ENCODE results near the gene ARL4D.

Gene ARL4D

DNA sequence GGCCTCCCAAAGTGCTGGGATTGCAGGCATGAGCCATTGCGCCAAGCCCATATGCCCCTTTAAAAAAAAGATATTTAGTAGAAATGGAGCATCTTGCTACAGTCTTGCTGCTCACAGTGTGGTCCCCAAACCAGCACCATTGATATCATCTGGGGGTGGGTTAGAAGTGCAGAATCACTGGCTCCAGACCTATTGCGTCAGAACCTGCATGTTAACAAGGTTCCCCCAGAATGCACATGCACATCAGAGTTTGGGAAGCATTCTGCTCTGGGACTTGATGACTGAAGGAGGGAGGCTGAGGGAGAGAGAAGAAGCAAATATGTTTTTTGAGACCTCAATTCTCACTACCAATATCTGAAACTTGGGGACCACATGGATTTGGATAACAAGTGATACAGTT, 16.0 kb upstream of the ARL4D start:
- Histone ChIP-seq H3K4me3 (ENCODE audit: low read length) (no peak overlapping the region), H3K9me3 (replicated peaks; ENCODE audit: insufficient read depth, low read length) (no peaks in the 10 kb centered on the region), H4K20me1 (ENCODE audit: insufficient read depth, low read length) (no peaks in the 10 kb centered on the region), H3K9me2 (replicated peaks; ENCODE audit: insufficient read depth, low read length) (no peaks in the 10 kb centered on the region), H3K79me2 (ENCODE audit: low read length) (no peaks in the 10 kb centered on the region), H3K4me1 (ENCODE audit: low read length) (no peaks in the 10 kb centered on the region), H3K27ac (ENCODE audit: low read length) (no peak overlapping the region), H3F3A (ENCODE audit: insufficient read depth, low read length) (no peaks in the 10 kb centered on the region), H3K27me3 (replicated peaks; ENCODE audit: insufficient read depth, low read length) (peaks cover 59% of the 10 kb centered on the region), H3K36me3 (replicated peaks; ENCODE audit: insufficient read depth, low read length) (no peaks in the 10 kb centered on the region), H2AFZ (ENCODE audit: low read length) (no peak overlapping the region), H3K9ac (ENCODE audit: low read length) (no peak overlapping the region), H3K4me2 (ENCODE audit: low read depth, low read length) (no peak overlapping the region)
- TF ChIP-seq EZH2phosphoT487 (IDR thresholded peaks at IDR 0.05; ENCODE audit: low read length) (no peak), EZH2 (optimal IDR thresholded peaks at IDR 0.05; ENCODE audit: low read depth, low read length) (no peak)
- TF ChIP-seq, protein P1, sequence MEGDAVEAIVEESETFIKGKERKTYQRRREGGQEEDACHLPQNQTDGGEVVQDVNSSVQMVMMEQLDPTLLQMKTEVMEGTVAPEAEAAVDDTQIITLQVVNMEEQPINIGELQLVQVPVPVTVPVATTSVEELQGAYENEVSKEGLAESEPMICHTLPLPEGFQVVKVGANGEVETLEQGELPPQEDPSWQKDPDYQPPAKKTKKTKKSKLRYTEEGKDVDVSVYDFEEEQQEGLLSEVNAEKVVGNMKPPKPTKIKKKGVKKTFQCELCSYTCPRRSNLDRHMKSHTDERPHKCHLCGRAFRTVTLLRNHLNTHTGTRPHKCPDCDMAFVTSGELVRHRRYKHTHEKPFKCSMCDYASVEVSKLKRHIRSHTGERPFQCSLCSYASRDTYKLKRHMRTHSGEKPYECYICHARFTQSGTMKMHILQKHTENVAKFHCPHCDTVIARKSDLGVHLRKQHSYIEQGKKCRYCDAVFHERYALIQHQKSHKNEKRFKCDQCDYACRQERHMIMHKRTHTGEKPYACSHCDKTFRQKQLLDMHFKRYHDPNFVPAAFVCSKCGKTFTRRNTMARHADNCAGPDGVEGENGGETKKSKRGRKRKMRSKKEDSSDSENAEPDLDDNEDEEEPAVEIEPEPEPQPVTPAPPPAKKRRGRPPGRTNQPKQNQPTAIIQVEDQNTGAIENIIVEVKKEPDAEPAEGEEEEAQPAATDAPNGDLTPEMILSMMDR (IDR thresholded peaks at IDR 0.05; ENCODE audit: low read length) = no peak
- DNase-seq = no peak

DNA sequence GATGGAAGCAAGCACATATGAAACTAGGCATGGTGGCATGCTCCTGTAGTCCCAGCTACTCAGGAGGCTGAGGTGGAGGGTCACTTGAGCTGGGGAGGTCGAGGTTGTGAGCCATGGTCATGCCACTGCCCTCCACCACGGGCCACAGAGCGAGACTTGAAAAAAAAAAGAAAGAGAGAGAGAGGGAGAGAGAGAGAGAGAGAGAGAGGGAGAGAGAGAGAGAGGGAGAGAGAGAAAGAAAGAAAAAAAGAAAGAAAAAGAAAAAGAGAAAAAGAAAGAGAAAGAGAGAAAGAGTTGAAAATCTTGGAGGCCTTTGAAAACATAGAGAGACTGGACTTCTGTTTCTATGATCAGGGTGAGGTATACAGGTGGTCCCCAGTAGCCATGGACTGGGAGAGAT, 15.4 kb upstream of the ARL4D start:
- no peak overlapping the region for H3K4me2 ChIP-seq (ENCODE audit: low read depth, low read length)

DNA sequence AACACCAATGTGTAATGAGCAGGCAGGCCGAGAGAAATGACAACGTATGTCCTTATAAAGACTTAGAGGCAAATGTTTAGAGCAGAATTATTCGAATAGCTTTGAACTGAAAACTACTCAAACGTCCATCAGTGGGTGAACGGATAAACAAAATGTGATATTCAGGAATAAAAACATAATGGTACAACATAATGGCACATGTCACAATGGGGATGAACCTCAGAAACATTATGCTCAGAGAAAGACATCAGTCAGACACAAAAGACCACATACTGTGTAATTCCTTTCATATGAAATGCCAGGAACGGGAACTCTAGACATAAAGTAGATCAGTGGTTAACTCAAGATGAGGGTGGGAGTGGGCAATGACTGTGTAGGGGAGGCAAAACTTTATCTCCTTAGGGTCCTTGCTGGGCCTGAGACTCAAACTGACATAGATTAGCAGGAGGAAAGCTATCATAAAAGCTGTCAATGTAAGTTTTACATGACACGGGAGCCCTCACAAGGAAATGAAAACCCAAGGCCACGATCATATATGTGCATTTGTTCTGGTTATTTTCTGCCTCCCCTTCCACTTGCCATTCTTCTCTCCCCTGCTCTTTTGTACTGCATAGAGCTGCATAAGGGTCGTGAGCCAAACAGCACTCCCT, 14.8 kb upstream of the ARL4D start:
- Histone ChIP-seq H3K4me3 (ENCODE audit: low read length) (no peak overlapping the region), H3F3A (ENCODE audit: insufficient read depth, low read length) (no peaks in the 10 kb centered on the region), H3K9me2 (replicated peaks; ENCODE audit: insufficient read depth, low read length) (no peaks in the 10 kb centered on the region), H3K79me2 (ENCODE audit: low read length) (no peaks in the 10 kb centered on the region), H3K27me3 (replicated peaks; ENCODE audit: insufficient read depth, low read length) (peaks cover 60% of the 10 kb centered on the region), H3K9me3 (replicated peaks; ENCODE audit: insufficient read depth, low read length) (no peaks in the 10 kb centered on the region), H4K20me1 (ENCODE audit: insufficient read depth, low read length) (no peaks in the 10 kb centered on the region), H3K4me1 (ENCODE audit: low read length) (no peaks in the 10 kb centered on the region), H3K9ac (ENCODE audit: low read length) (no peak overlapping the region), H3K36me3 (replicated peaks; ENCODE audit: insufficient read depth, low read length) (no peaks in the 10 kb centered on the region), H3K4me2 (ENCODE audit: low read depth, low read length) (no peak overlapping the region), H3K27ac (ENCODE audit: low read length) (no peak overlapping the region), H2AFZ (ENCODE audit: low read length) (no peak overlapping the region)
- no peak for DNase-seq
- TF ChIP-seq, protein P1 (IDR thresholded peaks at IDR 0.05; ENCODE audit: low read length) = no peak
- TF ChIP-seq EZH2 (optimal IDR thresholded peaks at IDR 0.05; ENCODE audit: low read depth, low read length) (no peak), EZH2phosphoT487 (IDR thresholded peaks at IDR 0.05; ENCODE audit: low read length) (no peak)

More for the DNA sequence above, 15.4 kb upstream of the ARL4D start:
- Histone ChIP-seq H3F3A (ENCODE audit: insufficient read depth, low read length) (no peaks in the 10 kb centered on the region), H3K36me3 (replicated peaks; ENCODE audit: insufficient read depth, low read length) (no peaks in the 10 kb centered on the region), H3K79me2 (ENCODE audit: low read length) (no peaks in the 10 kb centered on the region), H3K9me2 (replicated peaks; ENCODE audit: insufficient read depth, low read length) (no peaks in the 10 kb centered on the region), H4K20me1 (ENCODE audit: insufficient read depth, low read length) (no peaks in the 10 kb centered on the region), H3K27ac (ENCODE audit: low read length) (no peak overlapping the region), H3K4me3 (ENCODE audit: low read length) (no peak overlapping the region), H3K9ac (ENCODE audit: low read length) (no peak overlapping the region), H3K4me1 (ENCODE audit: low read length) (no peaks in the 10 kb centered on the region), H2AFZ (ENCODE audit: low read length) (no peak overlapping the region), H3K27me3 (replicated peaks; ENCODE audit: insufficient read depth, low read length) (peaks cover 59% of the 10 kb centered on the region), H3K9me3 (replicated peaks; ENCODE audit: insufficient read depth, low read length) (no peaks in the 10 kb centered on the region)
- DNase-seq = no peak
- no peak for TF ChIP-seq EZH2phosphoT487 (IDR thresholded peaks at IDR 0.05; ENCODE audit: low read length)
- no peak for TF ChIP-seq EZH2 (optimal IDR thresholded peaks at IDR 0.05; ENCODE audit: low read depth, low read length)
- TF ChIP-seq, protein P1 (IDR thresholded peaks at IDR 0.05; ENCODE audit: low read length) = no peak

Data from MM.1S (cell line).